Inferior parietal cortex (tissue), 1 donor: ENCODE results near the gene C1orf52.
"Not testable (repeated sequence)": the region's sequence is repeated elsewhere in the genome, so short reads cannot be mapped to it uniquely, and the experiment has no call there.

ENCODE experiments used
- DNase-seq: peaks from one replicate; pipeline ENCODE4 v3.0.0-alpha.2; 2016; ENCODE audit errors: extremely low spot score

The C1orf52 gene

GRCh38 chr1:85277802-85278201 lies 18.3 kb upstream of the C1orf52 start:
- DNase-seq = no peak

- DNase-seq = no peak
Observed at GRCh38 chr1:85276978-85277639, 17.6 kb upstream of the C1orf52 start.

- DNase-seq = peak; percentile 95
Observed at GRCh38 chr1:85276215-85276977, 16.9 kb upstream of the C1orf52 start, which contains the start of gene BCL10. TSS of gene BCL10 (minus strand) at chr1:85276632. CDS start at chr1:85276352, 280 bp downstream.

GRCh38 chr1:85275701-85276214 lies 16.3 kb upstream of the C1orf52 start:
- no peak for DNase-seq

- DNase-seq = no peak
Observed at GRCh38 chr1:85274969-85275453, 15.5 kb upstream of the C1orf52 start.

- no peak for DNase-seq
Observed at GRCh38 chr1:85273397-85273796, 13.9 kb upstream of the C1orf52 start.

GRCh38 chr1:85268801-85269585 lies 9.5 kb upstream of the C1orf52 start:
- no peak for DNase-seq

- DNase-seq = no peak
Observed at GRCh38 chr1:85267313-85267712, 7.9 kb upstream of the C1orf52 start.

- DNase-seq = no peak
Observed at GRCh38 chr1:85264150-85264549, 4.7 kb upstream of the C1orf52 start.

GRCh38 chr1:85262985-85263384 lies 3.5 kb upstream of the C1orf52 start:
- no peak for DNase-seq

- no peak for DNase-seq
Observed at GRCh38 chr1:85259912-85260274, 431 bp upstream of the C1orf52 start.

GRCh38 chr1:85258536-85259117 lies 835 bp downstream of the C1orf52 start:
- DNase-seq = no peak

- DNase-seq = not testable (repeated sequence)
Observed at GRCh38 chr1:85249042-85249441, 10.4 kb downstream of the C1orf52 start.

GRCh38 chr1:85245891-85246290 lies 13.6 kb downstream of the C1orf52 start:
- no peak for DNase-seq

- no peak for DNase-seq
Observed at GRCh38 chr1:85245456-85245855, 14.0 kb downstream of the C1orf52 start.

- no peak for DNase-seq
Observed at GRCh38 chr1:85244271-85245061, 15.0 kb downstream of the C1orf52 start.

GRCh38 chr1:85243372-85243771 lies 16.1 kb downstream of the C1orf52 start:
- DNase-seq = no peak

- DNase-seq = no peak
Observed at GRCh38 chr1:85240643-85241042, 18.8 kb downstream of the C1orf52 start.

GRCh38 chr1:85240174-85240601 lies 19.3 kb downstream of the C1orf52 start:
- DNase-seq = no peak

- DNase-seq = no peak
Observed at GRCh38 chr1:85237613-85238012, 21.8 kb downstream of the C1orf52 start.
